HG03342 (cell line): ENCODE results near the gene KLHL20.
A peak's percentile ranks its signal among the peaks of the same experiment; 100 is the strongest.
"Not testable (repeated sequence)": the region's sequence is repeated elsewhere in the genome, so short reads cannot be mapped to it uniquely, and the experiment has no call there.

Source experiments
- ATAC-seq: cut with Tn5 transposase; IDR thresholded peaks from one replicate; pipeline ENCODE4 v1.9.1; 2021; ENCODE audit warnings: mild to moderate bottlenecking, moderate library complexity; ENCODE audit not compliant: unreplicated experiment

KLHL20 gene, protein sequence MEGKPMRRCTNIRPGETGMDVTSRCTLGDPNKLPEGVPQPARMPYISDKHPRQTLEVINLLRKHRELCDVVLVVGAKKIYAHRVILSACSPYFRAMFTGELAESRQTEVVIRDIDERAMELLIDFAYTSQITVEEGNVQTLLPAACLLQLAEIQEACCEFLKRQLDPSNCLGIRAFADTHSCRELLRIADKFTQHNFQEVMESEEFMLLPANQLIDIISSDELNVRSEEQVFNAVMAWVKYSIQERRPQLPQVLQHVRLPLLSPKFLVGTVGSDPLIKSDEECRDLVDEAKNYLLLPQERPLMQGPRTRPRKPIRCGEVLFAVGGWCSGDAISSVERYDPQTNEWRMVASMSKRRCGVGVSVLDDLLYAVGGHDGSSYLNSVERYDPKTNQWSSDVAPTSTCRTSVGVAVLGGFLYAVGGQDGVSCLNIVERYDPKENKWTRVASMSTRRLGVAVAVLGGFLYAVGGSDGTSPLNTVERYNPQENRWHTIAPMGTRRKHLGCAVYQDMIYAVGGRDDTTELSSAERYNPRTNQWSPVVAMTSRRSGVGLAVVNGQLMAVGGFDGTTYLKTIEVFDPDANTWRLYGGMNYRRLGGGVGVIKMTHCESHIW

DNA sequence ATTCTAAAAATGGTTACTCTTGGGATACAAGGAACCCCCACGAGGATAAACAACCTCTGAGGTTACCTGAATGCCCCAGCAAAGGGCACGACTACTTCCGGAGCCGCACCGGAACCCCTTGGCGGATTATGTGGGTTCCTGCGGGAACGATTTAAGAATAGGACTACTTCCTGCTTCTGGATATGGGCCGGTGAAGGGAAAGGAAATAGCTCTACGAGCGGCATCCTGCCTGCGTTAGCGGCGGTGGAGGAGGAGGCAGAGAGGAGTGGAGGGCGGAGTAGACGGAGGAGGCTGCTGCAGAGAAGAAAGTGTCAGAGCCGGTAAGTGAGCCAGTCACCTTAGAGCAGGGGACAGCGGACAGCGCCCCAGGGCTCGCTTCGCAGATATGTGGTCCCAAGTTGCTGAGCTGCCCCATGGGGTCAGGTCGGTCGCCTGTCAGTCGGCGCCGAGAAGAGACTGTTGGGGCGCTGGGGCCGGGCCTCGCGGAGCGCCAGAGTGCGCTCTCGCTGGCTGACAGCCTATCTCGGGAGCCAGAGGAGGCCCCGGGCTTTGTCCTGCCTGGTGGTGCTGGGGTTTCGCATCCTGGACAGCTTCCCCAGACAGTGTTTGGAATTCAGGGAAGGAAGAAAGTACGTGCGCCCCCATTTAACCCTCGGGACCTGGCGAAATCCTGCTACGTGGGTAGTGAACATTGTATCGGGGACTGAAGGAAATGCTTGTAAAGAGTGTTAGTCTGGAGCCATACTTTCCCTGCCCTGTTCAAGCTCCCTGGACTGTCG lies at the start of gene KLHL20:
KLHL20 (plus strand) TSS at position 223 of the 779 bp plus-strand sequence. CDS start 1,063 bp downstream, outside the sequence.
- peak; percentile 94 for ATAC-seq

DNA sequence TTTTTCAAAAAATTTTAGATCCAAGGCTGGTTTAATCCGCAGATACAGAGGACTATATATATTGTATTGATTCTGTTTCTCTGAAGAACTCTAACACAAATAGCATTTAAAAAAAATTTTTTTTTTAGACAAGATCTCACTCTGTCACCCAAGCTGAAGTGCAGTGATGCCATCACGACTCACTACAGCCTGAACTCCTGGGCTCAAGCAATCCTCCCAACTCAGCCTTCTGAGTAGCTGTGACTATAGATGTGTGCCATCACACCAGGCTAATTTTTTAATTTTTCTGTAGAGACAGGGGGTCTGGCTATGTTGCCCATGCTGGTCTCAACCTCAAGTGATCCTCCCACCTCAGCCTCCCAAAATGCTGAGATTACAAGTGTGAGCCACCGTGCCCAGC lies 48.1 kb upstream of the KLHL20 start:
- ATAC-seq: no peak

DNA sequence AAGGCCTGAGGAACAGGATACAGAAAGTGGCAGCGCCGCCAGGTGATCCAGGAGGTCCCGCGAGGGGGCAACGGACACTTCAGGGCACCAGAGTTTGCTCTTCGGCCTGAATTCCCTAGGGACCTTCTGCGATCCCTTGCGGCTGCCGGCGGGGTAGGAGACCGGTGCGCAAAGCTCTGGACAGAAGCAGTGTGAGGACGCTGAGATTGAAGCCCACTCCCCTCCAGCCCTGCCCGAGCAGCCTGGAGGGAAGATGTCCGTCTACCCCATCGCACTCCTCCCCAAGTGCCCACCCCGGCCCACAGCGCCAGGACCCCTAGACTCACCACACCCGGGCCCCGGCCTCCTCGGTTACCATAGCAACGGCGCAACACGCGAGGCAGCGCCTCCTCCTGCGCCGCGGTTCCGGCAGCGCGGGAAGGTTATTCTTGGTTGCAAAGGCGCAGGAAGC lies 45.3 kb upstream of the KLHL20 start, which contains the start of gene ANKRD45:
ANKRD45 (minus strand) TSS at position 361 of the 451 bp plus-strand sequence. CDS start 10,433 bp downstream, outside the sequence.
- no peak for ATAC-seq

DNA sequence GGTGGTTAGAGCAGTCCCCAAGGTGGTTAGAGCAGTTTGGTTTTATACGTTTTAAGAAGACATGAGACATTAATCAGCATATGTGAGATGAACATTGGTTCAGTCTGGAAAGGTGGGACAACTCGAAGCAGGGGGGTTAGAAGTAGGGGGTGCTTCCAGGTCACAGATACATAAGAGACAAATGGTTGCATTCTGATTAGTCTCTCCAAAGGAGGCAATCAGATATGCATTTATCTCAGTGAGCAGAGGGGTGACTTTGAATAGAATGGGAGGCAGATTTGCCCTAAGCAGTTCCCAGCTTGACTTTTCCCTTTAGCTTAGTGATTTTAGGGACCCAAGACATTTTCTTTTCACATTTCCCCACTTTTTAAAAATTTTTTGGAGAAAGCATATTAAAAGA lies 40.3 kb upstream of the KLHL20 start:
- ATAC-seq: not testable (repeated sequence)

DNA sequence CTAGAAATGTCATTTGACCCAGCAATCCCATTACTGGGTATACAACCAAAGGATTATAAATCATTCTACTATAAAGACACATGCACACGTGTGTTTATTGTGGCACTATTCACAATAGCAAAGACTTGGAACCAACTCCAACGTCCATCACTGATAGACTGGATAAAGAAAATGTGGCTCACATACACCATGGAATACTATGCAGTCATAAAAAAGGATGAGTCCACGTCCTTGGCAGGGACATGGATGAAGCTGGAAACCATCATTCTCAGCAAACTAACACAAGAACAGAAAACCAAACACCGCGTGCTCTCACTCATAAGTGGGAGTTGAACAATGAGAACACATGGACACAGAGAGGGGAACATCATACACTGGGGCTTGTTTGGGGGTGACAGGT lies 34.6 kb upstream of the KLHL20 start:
- ATAC-seq: not testable (repeated sequence)

DNA sequence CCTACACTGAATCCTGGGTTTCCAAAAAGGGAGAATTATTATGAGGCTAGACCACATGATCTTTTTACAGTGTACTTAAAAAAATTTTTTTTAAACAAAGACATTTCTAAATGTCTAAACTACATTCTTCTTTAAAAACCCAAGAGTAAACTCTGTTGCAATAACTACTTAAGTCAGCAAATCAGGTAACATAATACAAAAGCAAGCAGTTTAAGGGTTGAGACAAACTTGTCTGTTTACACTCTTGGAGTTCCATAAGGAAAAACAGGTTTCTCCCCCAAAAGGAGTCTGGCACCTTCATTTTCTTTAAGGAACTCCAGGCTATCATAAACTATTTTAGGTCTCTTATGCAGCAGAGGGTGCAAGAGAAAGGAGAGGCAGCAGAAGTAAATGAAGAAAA lies 32.6 kb upstream of the KLHL20 start:
- ATAC-seq: no peak

DNA sequence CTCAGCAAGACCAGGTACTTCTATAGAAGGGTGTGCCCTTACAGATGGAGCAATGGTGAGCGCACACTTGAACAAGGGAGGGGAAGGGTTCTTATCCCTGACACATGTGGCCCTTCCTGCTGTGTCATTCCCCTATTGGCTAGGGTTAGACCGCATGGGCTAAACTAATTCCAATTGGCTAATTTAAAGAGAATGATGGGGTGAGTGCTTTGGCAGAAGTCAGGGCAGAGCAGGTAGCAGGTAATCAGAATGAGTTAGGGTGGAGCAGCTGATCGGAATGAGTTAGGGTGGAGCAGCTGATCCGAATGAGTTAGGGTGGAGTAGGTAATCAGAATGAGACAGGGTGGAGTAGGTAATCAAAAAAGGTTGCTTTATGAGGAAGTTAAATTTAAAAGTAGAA lies 30.9 kb upstream of the KLHL20 start:
- not testable (repeated sequence) for ATAC-seq

DNA sequence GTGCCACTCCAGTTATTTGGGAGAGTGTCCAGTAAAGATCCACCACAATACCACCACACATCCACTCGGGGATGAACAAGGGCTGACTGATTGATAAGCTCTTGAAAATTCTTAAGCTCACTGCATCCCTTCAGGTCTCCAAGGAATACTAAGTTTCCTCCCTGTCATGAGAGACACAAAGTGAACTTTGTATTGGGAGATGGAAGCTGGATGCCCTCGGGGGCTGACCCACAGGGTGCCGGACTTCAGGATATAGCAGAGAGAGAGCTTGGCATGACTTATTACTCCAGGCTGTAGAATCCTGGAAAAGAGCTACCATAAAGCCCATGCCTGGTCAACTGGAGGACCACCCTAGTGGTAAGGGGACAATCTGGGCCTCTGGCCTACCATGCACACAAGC lies 29.7 kb upstream of the KLHL20 start:
- ATAC-seq: not testable (repeated sequence)

DNA sequence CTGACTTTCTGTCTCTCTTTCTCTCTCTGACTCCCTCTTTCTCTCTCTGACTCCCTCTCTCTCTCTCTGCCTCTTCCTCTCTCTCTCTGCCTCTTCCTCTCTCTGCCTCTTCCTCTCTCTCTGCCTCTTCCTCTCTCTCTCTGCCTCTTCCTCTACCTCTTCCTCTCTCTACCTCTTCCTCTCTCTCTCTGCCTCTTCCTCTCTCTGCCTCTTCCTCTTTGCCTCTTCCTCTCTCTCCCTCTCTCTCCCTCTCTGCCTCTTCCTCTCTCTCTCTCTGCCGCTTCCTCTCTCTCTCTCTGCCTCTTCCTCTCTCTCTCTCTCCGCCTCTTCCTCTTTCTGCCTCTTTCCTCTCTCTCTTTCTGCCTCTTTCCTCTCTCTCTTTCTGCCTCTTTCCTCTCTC lies 26.5 kb upstream of the KLHL20 start:
- no peak for ATAC-seq

DNA sequence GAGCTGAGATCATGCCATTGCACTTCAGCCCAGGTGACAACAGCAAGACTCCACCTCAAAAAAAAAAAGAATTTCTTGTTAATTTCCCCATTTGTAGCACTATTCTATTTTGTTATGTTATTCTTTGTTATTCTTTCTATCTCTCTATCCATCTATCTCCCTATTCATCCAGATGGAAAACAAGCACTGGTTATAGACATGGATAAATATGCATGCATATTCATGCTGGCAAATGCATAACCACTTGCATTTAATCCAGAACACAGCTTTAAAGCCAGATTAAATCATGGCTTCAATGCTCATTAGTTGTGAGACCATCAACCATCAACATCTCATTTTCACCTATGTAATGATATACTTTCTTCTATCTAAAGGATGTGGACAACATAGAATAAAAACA lies 21.5 kb upstream of the KLHL20 start:
- ATAC-seq: no peak

DNA sequence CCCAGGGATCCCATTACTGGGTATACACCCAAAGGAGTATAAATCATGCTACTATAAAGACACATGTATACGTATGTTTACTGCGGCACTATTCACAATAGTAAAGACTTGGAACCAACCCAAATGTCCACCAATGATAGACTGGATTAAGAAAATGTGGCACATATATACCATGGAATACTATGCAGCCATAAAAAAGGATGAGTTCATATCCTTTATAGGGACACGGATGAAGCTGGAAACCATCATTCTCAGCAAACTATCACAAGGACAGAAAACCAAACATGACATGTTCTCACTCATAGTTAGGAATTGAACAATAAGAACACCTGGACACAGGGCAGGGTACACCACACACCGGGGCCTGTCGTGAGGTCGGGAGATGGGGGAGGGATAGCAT lies 13.5 kb upstream of the KLHL20 start:
- not testable (repeated sequence) for ATAC-seq

DNA sequence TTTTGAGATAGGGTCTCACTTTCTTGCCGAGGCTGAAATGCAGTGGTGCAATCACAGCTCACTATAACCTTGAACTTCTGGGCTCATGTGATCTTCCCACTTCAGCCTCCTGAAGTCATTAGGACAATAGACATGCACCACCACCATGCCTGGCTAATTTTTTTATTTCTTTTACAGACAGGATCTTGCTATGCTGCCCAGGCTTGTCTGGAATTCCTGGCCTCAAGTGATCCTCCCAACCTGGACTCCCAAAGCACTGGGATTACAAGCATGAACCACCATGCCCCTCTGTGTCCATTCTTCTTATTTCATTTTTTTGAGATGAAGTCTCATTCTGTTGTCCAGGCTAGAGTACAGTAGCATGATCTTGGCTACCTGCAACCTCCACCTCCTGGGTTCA lies 12.0 kb upstream of the KLHL20 start:
- ATAC-seq: no peak

DNA sequence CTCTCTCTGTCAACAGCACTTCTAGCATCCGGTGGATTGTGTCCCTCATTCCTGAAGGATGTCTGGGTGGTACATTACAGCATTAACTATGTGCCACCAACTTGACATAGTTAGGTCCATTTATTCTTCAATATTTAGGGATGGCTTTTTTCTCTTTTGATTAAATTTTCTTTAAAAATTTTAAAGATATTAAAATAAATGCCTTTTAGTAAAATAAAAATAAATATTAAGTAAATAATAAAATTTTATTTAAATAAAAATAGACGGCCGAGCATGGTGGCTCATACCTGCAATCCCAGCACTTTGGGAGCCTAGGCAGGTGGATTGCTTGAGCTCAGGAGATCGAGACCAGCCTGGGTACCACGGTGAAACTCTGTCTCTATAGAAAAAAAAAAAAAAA lies 9.7 kb upstream of the KLHL20 start:
- ATAC-seq: no peak

DNA sequence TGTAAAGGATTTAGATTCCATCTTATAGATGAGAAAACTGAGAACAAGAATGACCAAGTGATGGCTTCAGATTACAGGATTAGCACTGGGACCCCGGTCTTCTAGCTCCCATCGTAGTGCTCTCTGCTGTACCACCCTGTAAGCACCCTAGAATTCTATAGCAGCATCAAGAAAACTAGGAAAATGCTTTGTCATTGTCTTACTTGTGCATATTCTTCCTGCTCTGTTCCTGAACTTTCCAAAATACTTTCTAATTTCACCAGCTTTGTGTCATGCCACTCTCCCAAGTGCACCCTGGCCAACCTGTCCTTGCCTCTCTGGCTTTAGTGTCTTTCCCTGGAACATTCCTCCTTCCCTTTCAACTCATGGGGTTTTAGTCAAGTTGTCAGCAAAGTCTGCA lies 6.0 kb upstream of the KLHL20 start:
- ATAC-seq: no peak

DNA sequence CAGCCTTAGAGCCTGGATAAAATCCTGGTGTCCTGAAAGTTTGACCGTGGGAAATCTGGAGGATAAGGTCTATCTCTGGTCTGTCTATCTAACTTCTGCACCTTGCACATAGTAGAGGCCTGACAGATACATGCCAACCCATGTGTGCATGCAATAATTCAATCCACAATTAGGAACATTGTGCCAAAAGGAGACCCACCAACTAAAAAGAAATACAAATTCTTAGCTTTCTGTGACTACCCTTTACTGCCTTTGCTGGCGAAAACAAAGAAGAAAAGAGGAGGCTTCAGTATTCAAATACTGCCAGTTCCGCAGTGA lies 381 bp upstream of the KLHL20 start:
- no peak for ATAC-seq

DNA sequence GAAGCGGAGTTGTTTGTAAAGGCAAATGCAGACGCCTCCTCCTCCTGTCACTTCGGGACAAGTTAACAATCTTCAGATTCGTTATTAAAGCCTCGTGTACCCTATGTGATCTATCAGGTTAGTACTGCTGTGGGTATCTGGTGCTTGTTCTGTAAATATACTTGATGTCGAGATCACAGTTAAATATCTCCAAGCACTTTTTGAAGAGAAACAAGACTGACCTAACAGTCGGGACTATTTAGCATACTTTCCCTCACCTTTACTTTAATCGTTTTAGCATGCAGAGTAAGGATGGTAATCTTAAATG lies 710 bp downstream of the KLHL20 start:
- no peak for ATAC-seq

DNA sequence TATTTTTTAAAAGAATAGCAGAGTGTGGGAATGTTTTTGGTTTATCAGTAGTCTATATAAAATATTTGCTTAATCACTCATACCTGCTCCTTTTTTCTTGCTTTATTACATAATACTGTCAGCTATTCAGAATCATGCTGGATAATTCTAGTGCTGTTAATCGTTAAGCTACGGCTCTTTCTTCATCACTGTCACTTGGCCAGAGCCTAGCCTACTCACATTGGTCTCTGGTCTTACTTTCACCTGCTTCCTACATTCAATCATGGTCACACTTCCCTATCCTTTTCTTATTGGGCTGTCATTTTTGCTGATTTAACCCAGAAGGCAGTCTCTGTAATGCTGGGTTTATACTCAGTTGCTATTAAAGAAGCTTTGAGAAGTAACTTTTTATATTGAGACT lies 2.5 kb downstream of the KLHL20 start:
- no peak for ATAC-seq

DNA sequence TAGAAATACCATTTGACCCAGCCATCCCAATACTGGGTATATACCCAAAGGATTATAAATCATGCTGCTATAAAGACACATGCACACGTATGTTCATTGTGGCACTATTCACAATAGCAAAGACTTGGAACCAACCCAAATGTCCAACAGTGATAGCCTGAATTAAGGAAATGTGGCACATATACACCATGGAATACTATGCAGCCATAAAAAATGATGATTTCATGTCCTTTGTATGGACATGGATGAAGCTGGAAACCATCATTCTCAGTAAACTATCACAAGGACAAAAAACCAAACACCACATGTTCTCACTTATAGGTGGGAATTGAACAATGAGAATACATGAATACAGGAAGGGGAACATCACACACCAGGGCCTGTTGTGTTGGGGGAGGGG lies 16.6 kb downstream of the KLHL20 start:
- not testable (repeated sequence) for ATAC-seq

DNA sequence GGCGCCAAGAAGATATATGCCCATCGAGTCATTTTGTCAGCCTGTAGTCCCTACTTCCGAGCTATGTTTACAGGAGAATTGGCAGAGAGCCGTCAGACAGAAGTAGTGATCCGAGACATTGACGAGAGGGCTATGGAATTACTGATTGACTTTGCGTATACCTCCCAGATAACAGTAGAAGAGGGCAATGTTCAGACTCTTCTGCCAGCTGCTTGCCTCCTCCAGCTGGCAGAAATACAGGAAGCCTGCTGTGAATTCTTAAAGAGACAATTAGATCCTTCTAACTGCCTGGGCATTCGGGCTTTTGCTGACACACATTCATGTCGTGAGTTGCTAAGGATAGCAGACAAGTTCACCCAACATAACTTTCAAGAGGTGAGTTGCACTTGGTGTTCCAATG lies 19.1 kb downstream of the KLHL20 start:
- ATAC-seq: no peak

DNA sequence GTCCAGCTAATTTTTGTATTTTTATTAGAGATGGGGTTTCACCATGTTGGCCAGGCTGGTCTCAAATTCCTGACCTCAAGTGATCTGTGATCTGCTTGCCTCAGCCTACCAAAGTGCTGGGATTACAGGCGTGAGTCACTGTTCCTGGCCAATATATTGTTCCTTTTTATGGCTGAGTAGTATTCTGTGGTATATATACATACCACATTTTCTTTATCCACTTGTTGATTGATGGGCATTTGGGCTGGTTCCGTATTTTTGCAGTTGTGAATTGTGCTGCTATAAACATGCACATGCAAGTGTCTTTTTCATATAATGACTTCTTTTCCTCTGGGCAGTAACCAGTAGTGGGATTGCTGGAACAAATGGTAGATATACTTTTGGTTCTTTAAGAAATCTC lies 21.3 kb downstream of the KLHL20 start:
- not testable (repeated sequence) for ATAC-seq

DNA sequence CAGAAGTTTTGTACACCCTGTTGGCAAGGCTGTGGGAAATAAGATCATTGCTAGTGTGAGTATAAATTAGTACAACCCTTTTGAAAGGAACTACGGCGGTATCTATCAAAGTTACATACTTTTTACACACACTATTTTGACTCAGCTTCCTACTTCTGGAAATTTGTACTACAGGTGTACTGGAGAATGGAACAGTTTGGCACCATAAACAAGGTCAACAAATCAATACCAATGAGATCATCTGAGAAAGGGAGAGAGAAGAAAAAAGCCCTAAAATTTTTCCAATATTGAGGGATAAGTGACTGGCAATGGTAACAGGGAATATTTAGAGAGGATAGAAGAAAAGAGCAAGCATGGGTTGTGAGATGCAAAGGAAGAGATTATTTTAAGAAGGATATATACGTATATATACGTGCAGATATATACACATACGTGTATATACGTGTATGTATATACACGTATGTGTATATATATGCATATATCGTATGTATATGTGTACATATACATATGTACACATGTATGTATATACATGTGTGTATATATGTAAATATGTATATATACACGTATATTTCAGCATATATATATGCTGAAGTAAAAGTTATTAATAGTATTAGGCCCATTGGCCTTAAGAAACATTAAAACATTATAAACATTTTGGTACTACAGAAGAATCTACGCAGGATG lies 27.6 kb downstream of the KLHL20 start:
- no peak for ATAC-seq
